Heart left ventricle (tissue), 16 donors: ENCODE results near the gene GALNT13. TPM values are rescaled to one million over a fixed set of nuclear protein-coding genes. Genes with fewer than 3 reads are reported as not detected.

Experiments
- ATAC-seq, 4 donors: fragments of 200-7000 bp; cut with Tn5 transposase; one replicate each; pipeline ENCODE4 v1.9.1; 2020 to 2022; ENCODE audit warnings: moderate library complexity in 4 of 4, mild to moderate bottlenecking in 3 of 4, moderate number of reproducible peaks in 1 of 4
- DNase-seq, 5 donors: peaks; one replicate each; pipeline ENCODE4 v3.0.0-alpha.2; 2020
- H3K27ac ChIP-seq, 12 donors: fragments of 200-600 bp; sonication (generic) in 4 of 12; one replicate each; pipeline versions ENCODE4 v1.5.0 to v1.8.0; 2016 to 2022; ENCODE audit warnings: mild to moderate bottlenecking in 2 of 12
- H3K27me3 ChIP-seq, 9 donors: fragments of 200-600 bp; sonication (generic) in 2 of 9; one replicate each; pipeline versions ENCODE4 v1.5.1 to v1.8.0; 2016 to 2022; ENCODE audit warnings: mild to moderate bottlenecking in 3 of 9
- H3K36me3 ChIP-seq, 9 donors: fragments of 200-600 bp; sonication (generic) in 2 of 9; one replicate each; pipeline versions ENCODE4 v1.5.0 to v1.8.0; 2018 to 2022; ENCODE audit warnings: mild to moderate bottlenecking in 2 of 9
- H3K4me1 ChIP-seq, 12 donors: fragments of 200-600 bp; sonication (generic) in 4 of 12; one replicate each; pipeline versions ENCODE4 v1.5.0 to v1.8.0; 2016 to 2022; ENCODE audit warnings: mild to moderate bottlenecking in 3 of 12
- H3K4me3 ChIP-seq, 12 donors: fragments of 200-600 bp; sonication (generic) in 4 of 12; one replicate each; pipeline versions ENCODE4 v1.5.0 to v1.8.0; 2017 to 2022; ENCODE audit warnings: mild to moderate bottlenecking in 9 of 12, moderate library complexity in 4 of 12
- H3K9me3 ChIP-seq, 12 donors: fragments of 200-600 bp; sonication (generic) in 4 of 12; one replicate each; pipeline versions ENCODE4 v1.5.0 to v1.8.0; 2016 to 2022; ENCODE audit warnings: mild to moderate bottlenecking in 1 of 12
- POLR2A ChIP-seq, 2 donors: fragments of 450-650 bp; IDR thresholded peaks; one replicate each; pipeline ENCODE4 v1.6.1; 2017; ENCODE audit warnings: antibody characterized with exemption in 2 of 2, mild to moderate bottlenecking in 2 of 2, moderate library complexity in 2 of 2
- WGBS, 4 donors: extraction: QIAGEN DNeasy Blood & Tissue Kit in 2 of 4; methylation state at CpG; one replicate each; pipeline versions ENCODE4 v1.1.5 to v1.1.7; 2013 to 2018; 5-methylcytosine and 5-hydroxymethylcytosine counted together
- intact Hi-C, 10 donors: fragments of 100-400 bp; cut with DNase I; formaldehyde crosslinking; loops; one replicate each; pipeline versions ENCODE4 v1.11.1 to v1.14.2; 2022
- long read RNA-seq, 3 donors: library from polyadenylated mRNA; unstranded; transcript quantifications; one replicate each; pipeline ENCODE4 v2.0.0, GENCODE V29; 2020 to 2021
- polyA plus RNA-seq, 2 donors: library from polyadenylated mRNA; stranded (reverse); fragments of 200-250 nt; gene quantifications; one replicate each; pipeline ENCODE4 v1.2.3, GENCODE V29; 2013
- total RNA-seq, 9 donors: library from RNA; depleted of rRNA in 2 of 9; stranded (reverse); fragments of >200 nt in 2 of 9; fragmentation: NEBNext Ultra II Directional in 3 of 9; extraction: Animal tissue kit (Norgen Biotek cat#: 25700) in 3 of 9; gene quantifications; one replicate each; pipeline versions ENCODE4 v1.1.0 to v1.2.4, GENCODE V29; 2016 to 2023
- TF ChIP-seq, protein P1 (sequence below), 12 donors: fragments of 200-600 bp; sonication (generic) in 4 of 12; IDR thresholded peaks; one replicate each; pipeline versions ENCODE4 v1.5.0 to v1.8.0; 2018 to 2022; ENCODE audit warnings: antibody characterized with exemption in 12 of 12, mild to moderate bottlenecking in 5 of 12
- donor health status: ischemic (EF 13 %, LVEDD 7.1; RV severe dilation, severe dysfunction).
- donor health status: healthy with polysubstance abuse.
- donor health status: DM: no; HTN: yes; CAD: no.
- donor health status: DM: no; HTN: no; CAD: no.
- donor health status: ischemic (EF 25% LVEDD 6.9; RV normal size, moderate dysfunction).
- donor health status: ischemic (EF 25% LVEDD 5.7; RV mildly dilated, moderate dysfunction).
- donor health status: healthy.
- donor health status: DM: yes; HTN: yes; CAD: no.
- donor health status: ischemic (EF 35%, LVEDD 5.7; RV mildly dilated, moderate dysfunction).
- donor health status: nonischemic (EF 11% LVEDD 7.7; RV severe dilation, severe dysfunction).
- donor health status: DM: yes; HTN: yes; CAD: no.
- donor health status: PGD.
- donor health status: ischemic (EF 29% LVEDD 5.4; RV normal size, mild dysfunction).
- donor health status: nonischemic (EF 23%, LVEDD 6.1; RV moderate dilation, normal function).

Gene GALNT13
- 1 to 10 TPM in 1 of 9 donors, under 1 TPM in 6, not detected in 2; 0.11 to 1.5 (median 0.22) TPM for total RNA-seq
- under 1 TPM in 1 of 2 donors, not detected in 1; 0.14 TPM for polyA plus RNA-seq
- long read RNA-seq, donor 1 = 0 reads
- long read RNA-seq, donor 2 = 0 reads
- long read RNA-seq, donor 3 = 0 reads

DNA sequence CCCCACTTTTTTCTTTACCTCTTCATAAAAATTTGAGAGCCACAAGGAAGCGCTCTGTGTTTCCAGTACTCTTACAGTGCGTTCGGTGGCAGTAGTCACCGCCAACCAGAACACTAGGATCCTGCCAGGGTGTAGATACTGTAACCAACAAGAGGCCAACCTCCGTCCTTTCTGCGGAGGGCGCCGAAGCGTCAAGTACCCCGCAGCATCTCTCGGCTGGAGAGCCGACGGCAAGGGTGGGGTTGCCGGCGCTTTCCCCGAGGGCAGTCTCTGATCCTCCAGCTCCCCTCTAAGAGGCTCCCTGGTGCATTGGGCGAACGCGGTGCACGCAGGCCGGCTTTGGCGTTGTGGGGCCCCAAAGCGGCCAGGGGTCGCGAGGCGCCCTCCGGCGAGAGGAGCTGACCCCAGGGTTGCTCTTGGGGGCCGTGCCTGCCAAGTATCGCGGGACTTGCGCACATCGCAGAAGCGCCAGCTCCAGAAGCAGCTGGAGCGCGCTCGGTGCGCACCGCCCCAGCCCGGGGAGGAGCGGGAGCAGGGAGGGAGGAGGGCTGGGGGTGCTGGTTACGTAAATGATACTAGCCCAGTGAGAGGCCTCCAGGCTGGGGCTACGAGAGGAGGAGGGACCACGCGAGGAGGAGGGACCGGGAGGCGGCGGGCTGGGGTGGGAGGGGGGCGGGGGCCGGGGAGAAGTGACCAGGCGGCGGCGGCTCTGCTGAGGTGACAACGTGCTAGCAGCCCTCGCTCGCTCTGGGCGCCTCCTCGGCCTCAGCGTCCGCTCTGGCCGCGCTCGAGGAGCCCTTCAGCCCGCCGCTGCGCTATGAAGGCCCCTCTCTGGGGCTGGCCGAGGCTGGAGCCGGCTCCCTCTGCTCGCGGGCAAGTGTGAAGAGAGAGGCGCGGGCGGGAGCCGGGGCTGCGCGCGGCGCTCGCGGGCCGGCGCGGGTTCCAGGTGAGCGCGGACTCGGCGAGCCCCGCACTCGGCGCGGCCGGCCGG lies at the start of gene GALNT13:
Gene GALNT13, plus strand, starts transcription at position 692 of the 991 bp plus-strand sequence.
- Histone ChIP-seq H3K9me3 (no peaks in the 10 kb centered on the region), H3K4me3 (peak within 1 kb of the TSS in 8 of 12 donors; percentile 2 to 51 (median 30)), H3K4me1 (peaks cover 0 to 17% (median 0%) of the 10 kb centered on the region in 12 donors), H3K27me3 (peaks cover 3 to 60% (median 21%) of the 10 kb centered on the region in 9 donors), H3K27ac (no peak within 1 kb of the TSS), H3K36me3 (no peaks in the 10 kb centered on the region)
- TF ChIP-seq POLR2A (IDR thresholded peaks at IDR 0.05) = no peak
- TF ChIP-seq, protein P1, sequence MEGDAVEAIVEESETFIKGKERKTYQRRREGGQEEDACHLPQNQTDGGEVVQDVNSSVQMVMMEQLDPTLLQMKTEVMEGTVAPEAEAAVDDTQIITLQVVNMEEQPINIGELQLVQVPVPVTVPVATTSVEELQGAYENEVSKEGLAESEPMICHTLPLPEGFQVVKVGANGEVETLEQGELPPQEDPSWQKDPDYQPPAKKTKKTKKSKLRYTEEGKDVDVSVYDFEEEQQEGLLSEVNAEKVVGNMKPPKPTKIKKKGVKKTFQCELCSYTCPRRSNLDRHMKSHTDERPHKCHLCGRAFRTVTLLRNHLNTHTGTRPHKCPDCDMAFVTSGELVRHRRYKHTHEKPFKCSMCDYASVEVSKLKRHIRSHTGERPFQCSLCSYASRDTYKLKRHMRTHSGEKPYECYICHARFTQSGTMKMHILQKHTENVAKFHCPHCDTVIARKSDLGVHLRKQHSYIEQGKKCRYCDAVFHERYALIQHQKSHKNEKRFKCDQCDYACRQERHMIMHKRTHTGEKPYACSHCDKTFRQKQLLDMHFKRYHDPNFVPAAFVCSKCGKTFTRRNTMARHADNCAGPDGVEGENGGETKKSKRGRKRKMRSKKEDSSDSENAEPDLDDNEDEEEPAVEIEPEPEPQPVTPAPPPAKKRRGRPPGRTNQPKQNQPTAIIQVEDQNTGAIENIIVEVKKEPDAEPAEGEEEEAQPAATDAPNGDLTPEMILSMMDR (IDR thresholded peaks at IDR 0.05) = no peak
- 2 to 3% (median 2%) methylated on average over 27 to 93 of the region's 93 CpGs for whole genome bisulfite sequencing, 4 donors
- intact Hi-C loops = no loop called here
- ATAC-seq (peak in 3 of 4 donors; percentile 79 to 91 (median 88)), DNase-seq (peak in 4 of 5 donors; percentile 23 to 65 (median 38))

DNA sequence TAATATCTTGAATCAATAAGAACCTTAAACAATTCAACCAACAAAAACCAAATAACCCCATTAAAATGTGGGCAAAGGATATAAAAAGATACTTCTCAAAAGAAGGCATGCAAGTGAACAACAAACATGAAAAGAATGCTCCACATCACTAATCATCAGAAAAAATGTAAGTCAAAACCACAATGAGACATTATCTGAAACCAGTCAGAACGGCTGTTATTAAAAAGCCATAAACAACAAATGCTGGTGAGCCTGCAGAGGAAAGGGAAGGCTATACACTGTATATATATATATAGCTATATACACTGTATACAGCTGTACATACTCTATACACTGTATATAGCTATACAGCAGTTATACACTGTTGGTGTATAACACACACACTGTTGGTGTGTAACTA lies 47.8 kb upstream of the GALNT13 start:
- WGBS, 4 donors = 54 to 67% (median 61%) methylated on average over 1 of the region's 1 CpG
- peaks cover 0 to 7% (median 0%) of the 10 kb centered on the region in 12 donors for H3K9me3 ChIP-seq
- no peaks in the 10 kb centered on the region for H3K4me1 ChIP-seq
- no peak for ATAC-seq
- H3K27me3 ChIP-seq = no peaks in the 10 kb centered on the region
- no peak overlapping the region for H3K27ac ChIP-seq
- TF ChIP-seq POLR2A (IDR thresholded peaks at IDR 0.05) = no peak
- TF ChIP-seq, protein P1 (IDR thresholded peaks at IDR 0.05) = no peak
- no peaks in the 10 kb centered on the region for H3K36me3 ChIP-seq
- H3K4me3 ChIP-seq = no peak overlapping the region
- no peak for DNase-seq
- intact Hi-C loops = no loop called here

DNA sequence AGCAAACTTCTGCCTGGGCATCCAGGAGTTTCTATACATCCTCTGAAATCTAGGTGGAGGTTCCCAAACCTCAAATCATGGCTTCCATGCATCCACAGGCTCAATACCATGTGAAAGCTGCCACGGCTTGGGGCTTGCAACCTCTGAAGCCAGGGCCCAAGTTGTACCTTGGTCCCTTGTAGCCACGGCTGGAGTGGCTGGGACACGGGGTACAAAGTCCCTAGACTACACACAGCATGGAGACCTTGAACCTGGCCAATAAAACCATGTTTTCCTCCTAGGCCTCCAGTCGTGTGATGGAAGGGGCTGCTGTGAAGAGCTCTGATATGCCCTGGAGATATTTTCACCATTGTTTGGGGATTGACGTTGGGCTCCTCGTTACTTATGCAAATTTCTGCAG lies 43.4 kb upstream of the GALNT13 start:
- DNase-seq = peak in 1 of 5 donors; percentile 29
- WGBS, 4 donors = 47 to 70% (median 63%) methylated on average over 4 to 6 of the region's 6 CpGs
- Histone ChIP-seq H3K27me3 (no peaks in the 10 kb centered on the region), H3K4me1 (no peaks in the 10 kb centered on the region), H3K36me3 (no peaks in the 10 kb centered on the region), H3K9me3 (peaks cover 0 to 4% (median 0%) of the 10 kb centered on the region in 12 donors), H3K4me3 (no peak overlapping the region), H3K27ac (no peak overlapping the region)
- ATAC-seq = no peak
- no peak for TF ChIP-seq POLR2A (IDR thresholded peaks at IDR 0.05)
- TF ChIP-seq, protein P1 (IDR thresholded peaks at IDR 0.05) = no peak
- intact Hi-C loops = no loop called here

DNA sequence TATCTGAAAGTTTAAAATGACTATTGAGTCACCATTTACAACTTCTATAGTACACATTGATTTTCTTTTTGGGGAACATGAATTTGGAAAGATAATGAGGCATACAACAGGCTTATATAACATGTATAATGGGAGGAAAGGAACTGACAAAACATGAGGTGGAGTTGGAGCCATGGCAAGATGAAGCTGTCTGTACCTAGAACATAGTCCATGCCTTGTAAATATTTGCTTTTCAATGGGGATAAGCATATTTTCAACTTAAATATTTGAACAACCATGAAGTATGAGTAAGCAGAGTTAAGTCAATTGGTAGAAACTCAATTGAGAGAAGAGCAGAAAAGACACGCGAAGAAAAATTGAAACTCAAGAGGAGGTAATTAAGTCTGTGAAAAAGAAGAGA lies 37.1 kb upstream of the GALNT13 start:
- WGBS, 4 donors = 84 to 87% (median 85%) methylated on average over 2 of the region's 2 CpGs

More for the DNA sequence above, 37.1 kb upstream of the GALNT13 start:
- DNase-seq = no peak
- Histone ChIP-seq H3K9me3 (peaks cover 0 to 21% (median 0%) of the 10 kb centered on the region in 12 donors), H3K36me3 (no peaks in the 10 kb centered on the region), H3K27ac (no peak overlapping the region), H3K4me1 (no peaks in the 10 kb centered on the region), H3K27me3 (no peaks in the 10 kb centered on the region), H3K4me3 (no peak overlapping the region)
- no peak for TF ChIP-seq POLR2A (IDR thresholded peaks at IDR 0.05)
- TF ChIP-seq, protein P1 (IDR thresholded peaks at IDR 0.05) = no peak
- no peak for ATAC-seq
- intact Hi-C loops = no loop called here
